Measurements from ENCODE around the gene LHFPL3.

Gene LHFPL3

GRCh38 chr7:104486931-104487330, 158.5 kb downstream of the LHFPL3 start:
- no peak overlapping the region for H3K4me2 ChIP-seq (ENCODE audit: insufficient read depth, low read length)
- TF ChIP-seq EZH2 (IDR thresholded peaks at IDR 0.05; ENCODE audit: borderline replicate concordance, low read depth, low read length, severe bottlenecking) (no peak), CTCF (IDR thresholded peaks at IDR 0.05; ENCODE audit: borderline replicate concordance, extremely low read depth, low read length, poor library complexity, severe bottlenecking) (no peak)
- no peak overlapping the region for H3K4me3 ChIP-seq (ENCODE audit: low read depth in 1 of 2, low read length in 2 of 2)
- no peak overlapping the region for H3K9ac ChIP-seq (ENCODE audit: low read depth, low read length)
- no peak overlapping the region for H2AFZ ChIP-seq (ENCODE audit: low read depth, low read length)
- H3K79me2 ChIP-seq (ENCODE audit: insufficient read depth, low read length) = no peaks in the 10 kb centered on the region
- H3K27ac ChIP-seq (ENCODE audit: low read length) = no peak overlapping the region
- DNase-seq (no peak), ATAC-seq (ENCODE audit: insufficient read depth, low read depth) (no peak)
- H4K20me1 ChIP-seq (ENCODE audit: insufficient read depth, low read length) = no peaks in the 10 kb centered on the region
- H3K36me3 ChIP-seq (ENCODE audit: insufficient read depth, low read length) = no peaks in the 10 kb centered on the region
- no peaks in the 10 kb centered on the region for H3K27me3 ChIP-seq (ENCODE audit: insufficient read depth, low read length, poor library complexity)
- H3K4me1 ChIP-seq (ENCODE audit: insufficient read depth, low read length) = no peaks in the 10 kb centered on the region
- H3K9me3 ChIP-seq (ENCODE audit: insufficient read depth, low read length, severe bottlenecking) = no peaks in the 10 kb centered on the region

GRCh38 chr7:104487642-104488041, 159.2 kb downstream of the LHFPL3 start:
- Histone ChIP-seq H3K9ac (ENCODE audit: low read depth, low read length) (no peak overlapping the region), H3K4me1 (ENCODE audit: insufficient read depth, low read length) (no peaks in the 10 kb centered on the region), H3K9me3 (ENCODE audit: insufficient read depth, low read length, severe bottlenecking) (no peaks in the 10 kb centered on the region), H3K27ac (ENCODE audit: low read length) (no peak overlapping the region), H2AFZ (ENCODE audit: low read depth, low read length) (no peak overlapping the region), H4K20me1 (ENCODE audit: insufficient read depth, low read length) (no peaks in the 10 kb centered on the region), H3K79me2 (ENCODE audit: insufficient read depth, low read length) (no peaks in the 10 kb centered on the region), H3K4me3 (ENCODE audit: low read depth in 1 of 2, low read length in 2 of 2) (no peak overlapping the region), H3K27me3 (ENCODE audit: insufficient read depth, low read length, poor library complexity) (no peaks in the 10 kb centered on the region), H3K36me3 (ENCODE audit: insufficient read depth, low read length) (no peaks in the 10 kb centered on the region), H3K4me2 (ENCODE audit: insufficient read depth, low read length) (no peak overlapping the region)
- ATAC-seq (ENCODE audit: insufficient read depth, low read depth) (no peak), DNase-seq (no peak)
- TF ChIP-seq EZH2 (IDR thresholded peaks at IDR 0.05; ENCODE audit: borderline replicate concordance, low read depth, low read length, severe bottlenecking) (no peak), CTCF (IDR thresholded peaks at IDR 0.05; ENCODE audit: borderline replicate concordance, extremely low read depth, low read length, poor library complexity, severe bottlenecking) (no peak)

GRCh38 chr7:104497379-104497967, 169.1 kb downstream of the LHFPL3 start:
- no peaks in the 10 kb centered on the region for H3K27me3 ChIP-seq (ENCODE audit: insufficient read depth, low read length, poor library complexity)
- H3K9me3 ChIP-seq (ENCODE audit: insufficient read depth, low read length, severe bottlenecking) = no peaks in the 10 kb centered on the region
- ATAC-seq (ENCODE audit: insufficient read depth, low read depth) (no peak), DNase-seq (no peak)
- H2AFZ ChIP-seq (ENCODE audit: low read depth, low read length) = no peak overlapping the region
- no peaks in the 10 kb centered on the region for H4K20me1 ChIP-seq (ENCODE audit: insufficient read depth, low read length)
- no peak overlapping the region for H3K4me3 ChIP-seq (ENCODE audit: low read depth in 1 of 2, low read length in 2 of 2)
- H3K79me2 ChIP-seq (ENCODE audit: insufficient read depth, low read length) = no peaks in the 10 kb centered on the region
- no peak overlapping the region for H3K27ac ChIP-seq (ENCODE audit: low read length)
- H3K9ac ChIP-seq (ENCODE audit: low read depth, low read length) = no peak overlapping the region
- H3K4me1 ChIP-seq (ENCODE audit: insufficient read depth, low read length) = no peaks in the 10 kb centered on the region
- no peak overlapping the region for H3K4me2 ChIP-seq (ENCODE audit: insufficient read depth, low read length)
- no peaks in the 10 kb centered on the region for H3K36me3 ChIP-seq (ENCODE audit: insufficient read depth, low read length)
- TF ChIP-seq EZH2 (IDR thresholded peaks at IDR 0.05; ENCODE audit: borderline replicate concordance, low read depth, low read length, severe bottlenecking) = no peak
- TF ChIP-seq CTCF (IDR thresholded peaks at IDR 0.05; ENCODE audit: borderline replicate concordance, extremely low read depth, low read length, poor library complexity, severe bottlenecking) = no peak

- Histone ChIP-seq H4K20me1 (ENCODE audit: insufficient read depth, low read length) (no peaks in the 10 kb centered on the region), H3K9ac (ENCODE audit: low read depth, low read length) (no peak overlapping the region), H3K36me3 (ENCODE audit: insufficient read depth, low read length) (no peaks in the 10 kb centered on the region), H3K27ac (ENCODE audit: low read length) (no peak overlapping the region), H3K79me2 (ENCODE audit: insufficient read depth, low read length) (no peaks in the 10 kb centered on the region), H3K4me2 (ENCODE audit: insufficient read depth, low read length) (no peak overlapping the region), H2AFZ (ENCODE audit: low read depth, low read length) (no peak overlapping the region), H3K4me1 (ENCODE audit: insufficient read depth, low read length) (no peaks in the 10 kb centered on the region), H3K27me3 (ENCODE audit: insufficient read depth, low read length, poor library complexity) (no peaks in the 10 kb centered on the region), H3K9me3 (ENCODE audit: insufficient read depth, low read length, severe bottlenecking) (no peaks in the 10 kb centered on the region), H3K4me3 (ENCODE audit: low read depth in 1 of 2, low read length in 2 of 2) (no peak overlapping the region)
- DNase-seq (no peak), ATAC-seq (ENCODE audit: insufficient read depth, low read depth) (no peak)
- TF ChIP-seq CTCF (IDR thresholded peaks at IDR 0.05; ENCODE audit: borderline replicate concordance, extremely low read depth, low read length, poor library complexity, severe bottlenecking) (no peak), EZH2 (IDR thresholded peaks at IDR 0.05; ENCODE audit: borderline replicate concordance, low read depth, low read length, severe bottlenecking) (no peak)
Observed at GRCh38 chr7:104499975-104500374, 171.6 kb downstream of the LHFPL3 start.
